Measurements from ENCODE around the gene SHE. TPM values are rescaled to one million over a fixed set of nuclear protein-coding genes. Genes with fewer than 3 reads are reported as not detected.
A peak's percentile ranks its signal among the peaks of the same experiment; 100 is the strongest.
"Not testable (repeated sequence)": the region's sequence is repeated elsewhere in the genome, so short reads cannot be mapped to it uniquely, and the experiment has no call there.

Gene SHE
- total RNA-seq, 2 donors from 2014 or later, result 2.6 to 4.2 TPM

- no peak for DNase-seq
- ATAC-seq, result no peak
- H3K4me3 ChIP-seq, result no peak overlapping the region
- no peaks in the 10 kb centered on the region for H3K4me1 ChIP-seq
- no peak overlapping the region for H3K27ac ChIP-seq
- no peaks in the 10 kb centered on the region for H3K27me3 ChIP-seq
- intact Hi-C loops (cut with DNase I), result loop anchor here (10.0 kb wide), 1 partner anchor 66 kb away; no protein-coding TSS in a partner anchor
- no peaks in the 10 kb centered on the region for H3K36me3 ChIP-seq (replicated peaks in 1 of 2; ENCODE audit: insufficient read depth in 1 of 2, low read depth in 2 of 2)
- 59 to 82% methylated on average over 6 of the region's 6 CpGs for WGBS, 2 donors
- no peak for TF ChIP-seq POLR2A (IDR thresholded peaks at IDR 0.05)
- no peak for TF ChIP-seq CTCF (IDR thresholded peaks at IDR 0.05)
- H3K9me3 ChIP-seq, result no peaks in the 10 kb centered on the region
Observed at GRCh38 chr1:154541231-154541630, 39.0 kb upstream of the SHE start.

- 73 to 79% methylated on average over 9 of the region's 9 CpGs for WGBS, 2 donors
- ATAC-seq (no peak), DNase-seq (no peak)
- H3K4me1 ChIP-seq, result no peaks in the 10 kb centered on the region
- no peak overlapping the region for H3K4me3 ChIP-seq
- H3K36me3 ChIP-seq (replicated peaks in 1 of 2; ENCODE audit: insufficient read depth in 1 of 2, low read depth in 2 of 2), result no peaks in the 10 kb centered on the region
- H3K9me3 ChIP-seq, result no peaks in the 10 kb centered on the region
- intact Hi-C loops (cut with DNase I), result loop anchor here (10.0 kb wide), 1 partner anchor 65 kb away; no protein-coding TSS in a partner anchor
- TF ChIP-seq POLR2A (IDR thresholded peaks at IDR 0.05) (no peak), CTCF (IDR thresholded peaks at IDR 0.05) (no peak)
- no peaks in the 10 kb centered on the region for H3K27me3 ChIP-seq
- H3K27ac ChIP-seq, result no peak overlapping the region
Observed at GRCh38 chr1:154539486-154540483, 37.6 kb upstream of the SHE start.

- intact Hi-C loops (cut with DNase I), result no loop called here
- no peaks in the 10 kb centered on the region for H3K27me3 ChIP-seq
- WGBS, 2 donors, result 60 to 74% methylated on average over 7 of the region's 7 CpGs
- TF ChIP-seq CTCF (IDR thresholded peaks at IDR 0.05) (no peak), POLR2A (IDR thresholded peaks at IDR 0.05) (no peak)
- H3K27ac ChIP-seq, result no peak overlapping the region
- ATAC-seq (no peak), DNase-seq (no peak)
- H3K36me3 ChIP-seq (replicated peaks in 1 of 2; ENCODE audit: insufficient read depth in 1 of 2, low read depth in 2 of 2), result no peaks in the 10 kb centered on the region
- no peaks in the 10 kb centered on the region for H3K9me3 ChIP-seq
- H3K4me3 ChIP-seq, result no peak overlapping the region
- H3K4me1 ChIP-seq, result no peaks in the 10 kb centered on the region
Observed at GRCh38 chr1:154536570-154536969, 34.4 kb upstream of the SHE start.

- H3K27me3 ChIP-seq, result no peaks in the 10 kb centered on the region
- no peaks in the 10 kb centered on the region for H3K36me3 ChIP-seq (replicated peaks in 1 of 2; ENCODE audit: insufficient read depth in 1 of 2, low read depth in 2 of 2)
- H3K27ac ChIP-seq, result no peak overlapping the region
- H3K4me1 ChIP-seq, result no peaks in the 10 kb centered on the region
- H3K9me3 ChIP-seq, result no peaks in the 10 kb centered on the region
- TF ChIP-seq CTCF (IDR thresholded peaks at IDR 0.05) (peak; percentile 39 to 73 (median 69)), POLR2A (IDR thresholded peaks at IDR 0.05) (no peak)
- no peak overlapping the region for H3K4me3 ChIP-seq
- peak; percentile 78 for ATAC-seq
- peak; percentile 68 to 74 (median 68) for DNase-seq
- 29 to 39% methylated on average over 11 of the region's 11 CpGs for WGBS, 2 donors
- intact Hi-C loops (cut with DNase I), result no loop called here
Observed at GRCh38 chr1:154533952-154534844, 32.0 kb upstream of the SHE start.

- H3K9me3 ChIP-seq; H3K27ac ChIP-seq; H3K4me3 ChIP-seq; DNase-seq; H3K4me1 ChIP-seq; intact Hi-C loops (cut with DNase I); H3K36me3 ChIP-seq (replicated peaks in 1 of 2; ENCODE audit: insufficient read depth in 1 of 2, low read depth in 2 of 2); ATAC-seq; H3K27me3 ChIP-seq: not testable (repeated sequence)
- WGBS, 2 donors, result 95 to 100% methylated on average over 1 to 10 of the region's 13 CpGs
Observed at GRCh38 chr1:154531950-154532349, 29.7 kb upstream of the SHE start.

Data from body of pancreas (tissue), 4 donors.